GM11168 (cell line): ENCODE data around the gene ELAPOR1.
"Not testable (repeated sequence)": the region's sequence is repeated elsewhere in the genome, so short reads cannot be mapped to it uniquely, and the experiment has no call there.

Source experiments
- in situ Hi-C: fragments of 300-500 bp; cut with MboI; formaldehyde crosslinking; loops from one replicate; pipeline ENCODE4 v1.12.0; 2022; ENCODE audit warnings: low sequenced_read_pairs; ENCODE audit not compliant: unreplicated experiment

The ELAPOR1 gene

GRCh38 chr1:109133815-109134214, 19.9 kb downstream of the ELAPOR1 start:
- in situ Hi-C loops: no loop called here

GRCh38 chr1:109134423-109134822, 20.5 kb downstream of the ELAPOR1 start:
- in situ Hi-C loops: no loop called here

DNA sequence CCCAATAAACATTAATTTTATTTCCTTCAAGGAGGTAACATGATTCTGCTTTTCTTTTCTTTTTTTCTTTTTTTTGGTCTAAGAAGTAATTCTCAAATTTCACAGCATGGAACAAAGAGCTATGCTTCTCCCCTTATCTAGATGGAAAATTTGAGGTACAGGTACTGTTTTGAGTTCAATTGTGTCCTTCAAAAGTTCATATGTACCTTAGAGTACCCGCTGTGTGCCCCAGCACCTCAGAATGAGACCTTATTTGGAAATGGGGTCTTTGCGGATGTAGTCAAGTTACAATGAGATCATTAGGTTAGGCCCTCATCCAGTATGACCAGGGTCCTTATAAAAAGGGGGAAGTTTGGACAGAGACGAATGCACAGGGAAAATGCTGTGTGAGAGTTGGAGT, 22.0 kb downstream of the ELAPOR1 start:
- in situ Hi-C loops: no loop called here

- in situ Hi-C loops: no loop called here
These were observed 22.9 kb downstream of the ELAPOR1 start for GRCh38 chr1:109136766-109137165.

- in situ Hi-C loops: no loop called here
These were observed 24.0 kb downstream of the ELAPOR1 start for GRCh38 chr1:109137958-109138357.

- in situ Hi-C loops: no loop called here
These were observed 24.4 kb downstream of the ELAPOR1 start for GRCh38 chr1:109138358-109138757.

DNA sequence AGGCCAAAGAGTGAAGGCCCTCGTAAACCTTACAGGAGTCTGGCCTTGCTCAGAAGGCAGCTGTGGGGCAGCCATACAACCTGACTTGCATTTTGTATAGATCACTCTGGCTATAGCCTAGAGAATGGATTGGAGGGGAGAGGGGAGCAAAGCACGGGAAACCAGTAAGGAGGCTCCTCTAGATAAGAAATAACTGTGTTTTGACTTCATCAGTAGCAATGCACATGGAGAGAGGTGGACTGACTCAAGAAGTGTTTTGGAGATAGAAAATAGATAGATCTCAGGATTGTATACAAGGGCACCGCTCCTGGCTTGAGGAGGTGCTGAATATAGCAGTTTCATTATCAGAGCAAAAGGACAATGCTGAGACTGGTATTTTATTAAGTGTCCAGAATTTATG, 26.5 kb downstream of the ELAPOR1 start:
- in situ Hi-C loops: no loop called here

DNA sequence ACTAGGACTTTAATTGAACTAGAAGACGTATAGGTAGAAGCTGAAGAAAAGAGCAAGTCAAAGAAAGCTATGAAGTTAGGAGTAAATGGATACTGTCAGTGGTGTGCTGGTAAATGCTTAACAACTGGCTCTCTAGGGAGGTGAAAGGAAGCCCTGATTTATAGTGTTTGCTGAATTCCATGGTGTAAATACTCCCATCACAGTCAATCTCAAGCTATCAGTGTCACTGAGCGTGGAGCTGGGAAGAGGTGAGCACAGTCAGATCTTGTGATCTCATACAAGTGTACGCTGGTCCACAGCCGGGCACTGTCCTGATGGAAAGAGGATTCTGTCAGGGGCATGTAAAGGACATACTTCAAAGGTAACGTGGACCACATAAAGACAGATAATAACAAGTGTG, 28.3 kb downstream of the ELAPOR1 start:
- in situ Hi-C loops: no loop called here

DNA sequence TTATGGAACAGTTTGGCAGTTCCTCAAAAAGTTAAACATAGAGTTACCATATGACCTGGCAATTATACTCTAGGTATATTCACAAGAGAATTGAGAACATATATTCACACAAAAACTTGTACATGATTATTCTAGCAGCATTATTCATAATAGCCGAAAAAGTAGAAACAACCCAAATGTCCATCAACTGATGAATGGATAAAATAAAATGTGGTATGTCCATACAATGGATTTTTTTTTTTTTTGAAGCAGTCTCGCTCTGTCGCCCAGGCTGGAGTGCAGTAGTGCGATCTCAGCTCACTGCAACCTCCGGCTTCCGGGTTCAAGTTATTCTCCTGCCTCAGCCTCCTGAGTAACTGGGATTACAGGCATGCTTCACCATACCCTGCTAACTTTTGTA, 28.8 kb downstream of the ELAPOR1 start:
- in situ Hi-C loops: not testable (repeated sequence)

GRCh38 chr1:109148987-109149561, 35.2 kb downstream of the ELAPOR1 start:
- in situ Hi-C loops: no loop called here

GRCh38 chr1:109149874-109150601, 36.1 kb downstream of the ELAPOR1 start:
- in situ Hi-C loops: no loop called here

GRCh38 chr1:109151146-109151990, 37.5 kb downstream of the ELAPOR1 start:
- in situ Hi-C loops: no loop called here

DNA sequence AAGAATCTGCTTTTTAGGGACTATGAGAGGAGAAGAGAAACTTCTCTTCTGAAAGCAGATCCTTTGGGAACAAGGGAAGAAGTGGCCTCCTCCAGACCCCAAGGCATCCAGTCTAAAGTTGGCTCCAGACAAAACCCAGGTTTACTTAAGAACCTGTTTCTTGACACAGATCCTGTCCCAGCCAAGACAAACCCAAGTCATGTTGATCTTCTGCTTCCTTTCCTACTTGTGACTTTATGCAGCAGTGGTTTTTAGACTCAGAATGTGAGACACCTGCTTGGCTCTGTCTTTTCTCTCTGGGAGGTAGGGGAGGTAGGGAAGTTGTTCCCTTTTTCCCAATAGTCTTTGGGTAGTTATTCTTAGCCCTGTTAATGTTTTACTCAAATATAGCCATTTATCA, 38.3 kb downstream of the ELAPOR1 start:
- in situ Hi-C loops: no loop called here

DNA sequence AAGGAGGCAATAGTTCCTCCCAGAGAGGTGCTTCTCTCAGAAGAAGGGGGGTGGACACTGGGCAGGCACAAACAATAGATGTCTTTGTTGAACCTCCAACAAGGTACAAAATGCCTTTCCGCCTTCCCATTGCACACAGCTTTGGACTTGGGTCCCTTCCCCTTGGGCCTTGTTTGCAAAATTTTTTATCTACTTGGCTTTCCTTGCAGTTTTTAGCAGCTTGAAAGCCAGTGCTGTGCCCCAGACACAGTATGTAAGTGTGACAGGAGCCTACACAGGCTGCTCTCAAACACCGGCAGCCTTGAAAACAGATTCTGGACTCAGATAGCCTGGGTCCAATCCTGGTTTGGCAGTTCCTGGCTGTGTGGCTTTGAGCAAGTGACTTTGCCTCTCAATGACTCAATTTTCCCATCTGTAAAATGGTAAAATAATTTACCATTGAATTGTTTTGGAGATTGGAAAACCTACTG, 43.0 kb downstream of the ELAPOR1 start:
- in situ Hi-C loops: no loop called here

DNA sequence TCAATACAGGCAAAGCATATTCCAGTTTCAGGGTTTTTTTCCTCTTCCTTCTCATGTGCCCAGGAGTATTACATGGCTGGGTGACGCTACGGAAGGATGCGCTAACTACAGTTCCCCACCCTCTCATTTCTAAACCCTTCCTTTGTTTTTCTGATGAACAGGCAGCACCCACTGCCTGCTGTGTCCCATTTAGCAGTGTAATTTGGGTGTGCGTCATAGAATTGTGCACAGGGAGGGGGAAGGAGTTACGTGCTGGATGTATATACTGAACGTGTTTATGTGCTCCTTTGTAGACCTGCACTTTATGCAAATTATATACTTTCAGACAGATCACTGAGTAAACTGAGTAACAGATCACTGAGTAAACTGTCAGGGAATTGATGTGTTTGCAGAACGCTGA, 44.5 kb downstream of the ELAPOR1 start:
- in situ Hi-C loops: no loop called here

GRCh38 chr1:109159326-109159725, 45.4 kb downstream of the ELAPOR1 start:
- in situ Hi-C loops: no loop called here

- in situ Hi-C loops: no loop called here
These were observed 46.3 kb downstream of the ELAPOR1 start for GRCh38 chr1:109160071-109160840.

- in situ Hi-C loops: no loop called here
These were observed 48.1 kb downstream of the ELAPOR1 start for GRCh38 chr1:109161858-109162606.

- in situ Hi-C loops: no loop called here
These were observed 48.7 kb downstream of the ELAPOR1 start for GRCh38 chr1:109162626-109163025.

DNA sequence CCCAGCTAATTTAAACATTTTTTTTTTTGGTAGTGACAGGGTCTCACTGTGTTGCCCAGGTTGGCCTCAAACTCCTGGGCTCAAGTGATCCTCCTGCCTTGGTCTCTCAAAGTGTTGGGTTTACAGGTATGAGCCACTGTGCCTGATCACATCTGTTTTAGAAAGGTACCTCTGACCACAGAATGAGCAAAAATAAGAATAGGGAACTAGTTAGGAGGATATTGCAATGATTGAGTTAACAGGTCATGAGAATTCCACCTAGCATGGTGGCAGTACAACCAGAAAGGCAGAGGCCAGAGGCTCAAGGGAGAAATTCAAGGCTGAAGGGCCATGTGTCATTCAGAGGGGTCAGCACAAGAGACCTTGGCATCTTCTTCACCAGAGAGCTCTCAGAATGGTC, 49.6 kb downstream of the ELAPOR1 start:
- in situ Hi-C loops: no loop called here
